BE2C (cell line): ENCODE measurements around the gene LRIF1.

Source experiments
- DNase-seq: peaks from one replicate; pipeline ENCODE4 v3.0.0-alpha.2; 2020
- H3K27me3 ChIP-seq: fragments of 250-450 bp; sonication (Bioruptor Pico); 2 replicates; pipeline ENCODE4 v1.5.1; 2020; ENCODE audit warnings: mild to moderate bottlenecking
- H3K36me3 ChIP-seq: fragments of 250-450 bp; sonication (Bioruptor Pico); 2 replicates; pipeline ENCODE4 v1.5.1; 2020; ENCODE audit warnings: mild to moderate bottlenecking
- H3K4me1 ChIP-seq: fragments of 250-450 bp; sonication (Bioruptor Pico); 2 replicates; pipeline ENCODE4 v1.5.1; 2020
- H3K4me3 ChIP-seq: 2 replicates; pipeline ENCODE4 v1.5.1; 2011; ENCODE audit warnings: low read depth, low read length
- H3K9me3 ChIP-seq: fragments of 250-450 bp; sonication (Bioruptor Pico); 2 replicates; pipeline ENCODE4 v1.5.1; 2020
- CTCF ChIP-seq: IDR thresholded peaks from 2 replicates; pipeline ENCODE4 v1.5.1; 2012; ENCODE audit warnings: mild to moderate bottlenecking, low read depth, low read length

Gene LRIF1

GRCh38 chr1:110927484-110928075, 36.1 kb downstream of the LRIF1 start:
- no peaks in the 10 kb centered on the region; the same call in 1 of the 2 replicates for H3K9me3 ChIP-seq
- no peak overlapping the region for H3K4me3 ChIP-seq
- H3K4me1 ChIP-seq, result no peaks in the 10 kb centered on the region
- H3K27me3 ChIP-seq, result no peaks in the 10 kb centered on the region
- DNase-seq, result no peak
- no peak for TF ChIP-seq CTCF
- H3K36me3 ChIP-seq, result no peaks in the 10 kb centered on the region

- DNase-seq, result no peak
- H3K27me3 ChIP-seq, result no peaks in the 10 kb centered on the region; the same call in 1 of the 2 replicates
- H3K4me1 ChIP-seq, result no peaks in the 10 kb centered on the region
- no peak overlapping the region for H3K4me3 ChIP-seq
- no peaks in the 10 kb centered on the region for H3K9me3 ChIP-seq
- H3K36me3 ChIP-seq, result no peaks in the 10 kb centered on the region
- no peak for TF ChIP-seq CTCF
Observed at GRCh38 chr1:110921953-110922352, 41.8 kb downstream of the LRIF1 start.

- TF ChIP-seq CTCF, result no peak
- H3K4me1 ChIP-seq, result no peaks in the 10 kb centered on the region
- no peak overlapping the region for H3K4me3 ChIP-seq
- H3K9me3 ChIP-seq, result no peaks in the 10 kb centered on the region
- H3K36me3 ChIP-seq, result no peaks in the 10 kb centered on the region
- no peaks in the 10 kb centered on the region; the same call in 1 of the 2 replicates for H3K27me3 ChIP-seq
- DNase-seq, result no peak
Observed at GRCh38 chr1:110918016-110918415, 45.7 kb downstream of the LRIF1 start.

GRCh38 chr1:110916669-110917306, 46.9 kb downstream of the LRIF1 start:
- H3K9me3 ChIP-seq, result no peaks in the 10 kb centered on the region
- no peak for DNase-seq
- H3K4me1 ChIP-seq, result no peaks in the 10 kb centered on the region
- no peaks in the 10 kb centered on the region for H3K36me3 ChIP-seq
- TF ChIP-seq CTCF, result no peak
- no peak overlapping the region for H3K4me3 ChIP-seq
- H3K27me3 ChIP-seq, result no peaks in the 10 kb centered on the region; the same call in 1 of the 2 replicates

GRCh38 chr1:110916274-110916668, 47.5 kb downstream of the LRIF1 start:
- H3K36me3 ChIP-seq, result no peaks in the 10 kb centered on the region
- H3K4me3 ChIP-seq, result no peak overlapping the region
- TF ChIP-seq CTCF, result no peak
- H3K27me3 ChIP-seq, result no peaks in the 10 kb centered on the region; the same call in 1 of the 2 replicates
- no peaks in the 10 kb centered on the region for H3K9me3 ChIP-seq
- no peaks in the 10 kb centered on the region for H3K4me1 ChIP-seq
- no peak for DNase-seq

- Histone ChIP-seq H3K36me3 (no peaks in the 10 kb centered on the region), H3K4me1 (no peaks in the 10 kb centered on the region), H3K27me3 (no peaks in the 10 kb centered on the region; the same call in 1 of the 2 replicates), H3K4me3 (no peak overlapping the region), H3K9me3 (no peaks in the 10 kb centered on the region)
- no peak for DNase-seq
- no peak for TF ChIP-seq CTCF
Observed at GRCh38 chr1:110915804-110916203, 47.9 kb downstream of the LRIF1 start.
